ENCODE results near the gene KIF23.

DNA sequence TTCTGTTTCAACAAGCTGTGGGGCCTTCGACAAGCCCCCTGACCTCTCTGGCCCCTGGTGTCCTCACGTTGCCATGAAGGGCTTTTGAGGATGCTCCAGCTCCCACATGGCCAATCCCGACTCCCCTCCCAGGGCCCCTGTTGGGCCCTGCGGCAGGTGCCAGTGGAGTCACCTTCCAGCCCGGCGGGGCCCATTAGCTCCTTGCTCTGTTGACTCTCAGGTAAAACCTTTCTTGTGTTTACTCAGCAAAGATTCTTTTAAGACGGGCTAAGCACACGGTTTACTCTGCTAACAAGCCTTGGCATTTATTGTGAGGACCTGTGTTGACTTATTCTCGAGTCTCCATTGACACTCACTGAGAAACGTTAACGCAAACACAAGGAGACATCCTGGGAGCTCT is 53.5 kb downstream of the KIF23 start:
- TF ChIP-seq CTCF (IDR thresholded peaks at IDR 0.05) = no peak
- no peak for TF ChIP-seq POLR2A (IDR thresholded peaks at IDR 0.05)
- TF ChIP-seq EP300 (IDR thresholded peaks at IDR 0.05; ENCODE audit: low read depth) = no peak

All from transverse colon (tissue), 3 donors.